AG09319 (cell line): ENCODE results near the gene DPF1.
"Not testable (repeated sequence)": the region's sequence is repeated elsewhere in the genome, so short reads cannot be mapped to it uniquely, and the experiment has no call there.

Experiments used
- DNase-seq: peaks from one replicate; pipeline ENCODE4 v3.0.0-alpha.2; 2010; ENCODE audit warnings: low read depth; ENCODE audit errors: extremely low read depth
- TF ChIP-seq, protein P1 (sequence below): IDR thresholded peaks from 2 replicates; pipeline ENCODE4 v1.5.1; 2011; ENCODE audit warnings: low read depth, mild to moderate bottlenecking, inconsistent platforms, low read length, moderate library complexity

DPF1 gene

DNA sequence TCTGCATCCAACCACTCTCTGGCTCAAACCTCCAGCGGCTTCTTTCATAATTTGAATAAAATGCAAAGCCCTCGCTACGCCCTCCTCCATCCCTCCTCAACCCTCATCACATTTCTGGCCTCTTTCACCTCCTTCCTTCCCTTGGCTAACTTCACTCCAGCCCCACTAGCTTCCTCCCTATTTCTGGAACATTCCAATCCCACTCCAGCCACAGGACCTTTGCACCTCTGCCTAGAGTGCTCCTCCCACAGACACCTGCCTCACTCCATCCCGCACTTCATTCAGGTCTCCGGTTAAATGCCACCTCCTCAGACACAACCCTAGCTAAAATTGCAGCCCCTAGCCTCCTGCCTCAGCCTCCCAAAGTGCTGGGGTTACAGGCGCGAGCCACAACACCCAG, 7.9 kb upstream of the DPF1 start:
- TF ChIP-seq, protein P1, sequence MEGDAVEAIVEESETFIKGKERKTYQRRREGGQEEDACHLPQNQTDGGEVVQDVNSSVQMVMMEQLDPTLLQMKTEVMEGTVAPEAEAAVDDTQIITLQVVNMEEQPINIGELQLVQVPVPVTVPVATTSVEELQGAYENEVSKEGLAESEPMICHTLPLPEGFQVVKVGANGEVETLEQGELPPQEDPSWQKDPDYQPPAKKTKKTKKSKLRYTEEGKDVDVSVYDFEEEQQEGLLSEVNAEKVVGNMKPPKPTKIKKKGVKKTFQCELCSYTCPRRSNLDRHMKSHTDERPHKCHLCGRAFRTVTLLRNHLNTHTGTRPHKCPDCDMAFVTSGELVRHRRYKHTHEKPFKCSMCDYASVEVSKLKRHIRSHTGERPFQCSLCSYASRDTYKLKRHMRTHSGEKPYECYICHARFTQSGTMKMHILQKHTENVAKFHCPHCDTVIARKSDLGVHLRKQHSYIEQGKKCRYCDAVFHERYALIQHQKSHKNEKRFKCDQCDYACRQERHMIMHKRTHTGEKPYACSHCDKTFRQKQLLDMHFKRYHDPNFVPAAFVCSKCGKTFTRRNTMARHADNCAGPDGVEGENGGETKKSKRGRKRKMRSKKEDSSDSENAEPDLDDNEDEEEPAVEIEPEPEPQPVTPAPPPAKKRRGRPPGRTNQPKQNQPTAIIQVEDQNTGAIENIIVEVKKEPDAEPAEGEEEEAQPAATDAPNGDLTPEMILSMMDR = no peak
- DNase-seq = no peak

DNA sequence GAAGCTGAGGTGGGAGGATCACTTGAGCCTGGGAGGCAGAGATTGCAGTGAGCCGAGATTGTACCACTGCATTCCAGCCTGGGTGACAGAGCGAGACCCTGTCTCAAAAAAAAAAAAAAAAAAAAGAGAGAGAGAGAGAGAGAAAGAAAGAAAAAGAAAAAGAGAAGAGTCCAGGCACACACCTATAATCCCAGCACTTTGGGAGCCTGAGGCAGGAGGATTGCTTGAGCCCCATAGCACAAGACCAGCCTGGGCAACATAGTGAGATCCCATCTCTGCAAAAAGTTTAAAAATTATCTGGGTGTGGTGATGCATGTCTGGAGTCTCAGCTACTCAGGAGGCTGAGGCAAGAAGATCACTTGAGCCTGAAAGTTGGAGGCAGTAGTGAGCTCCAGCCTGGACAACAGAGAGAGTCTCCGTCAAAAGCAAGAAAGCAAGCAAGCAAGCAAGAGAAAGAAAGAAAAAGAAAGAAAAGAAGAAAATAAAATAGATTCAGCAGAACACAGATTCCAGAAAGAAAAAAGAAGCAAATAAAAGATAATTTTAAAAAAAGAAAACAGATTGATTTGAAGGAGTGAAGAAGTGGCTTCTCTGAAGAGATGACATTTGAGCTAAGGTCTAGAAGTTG, 6.6 kb upstream of the DPF1 start:
- not testable (repeated sequence) for DNase-seq

DNA sequence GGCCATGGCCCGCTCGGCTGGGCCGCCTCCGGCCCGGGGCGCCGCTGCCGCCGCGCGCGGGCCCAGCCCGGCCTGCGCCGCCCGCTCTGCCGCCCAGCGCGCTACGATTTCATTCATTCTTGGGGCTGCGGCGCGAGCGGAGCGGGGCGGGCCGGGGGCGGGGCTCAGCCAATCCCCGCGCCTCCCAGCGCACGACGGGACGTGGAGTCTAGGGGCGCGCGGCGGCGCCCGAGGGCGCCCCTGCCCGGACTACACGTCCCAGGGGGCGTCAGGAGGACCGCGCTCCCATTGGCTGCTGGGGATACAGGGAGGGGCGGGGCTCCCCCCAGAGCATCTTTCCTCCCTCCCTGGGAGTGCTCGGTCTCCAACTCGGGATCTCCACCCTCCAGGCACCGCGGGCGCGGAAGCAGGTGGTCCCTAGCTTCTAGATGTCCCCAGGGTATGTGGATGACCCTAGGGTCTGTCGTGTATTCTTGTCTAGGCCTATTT, 5.6 kb upstream of the DPF1 start:
- TF ChIP-seq, protein P1 = no peak
- DNase-seq = peak; percentile 73

DNA sequence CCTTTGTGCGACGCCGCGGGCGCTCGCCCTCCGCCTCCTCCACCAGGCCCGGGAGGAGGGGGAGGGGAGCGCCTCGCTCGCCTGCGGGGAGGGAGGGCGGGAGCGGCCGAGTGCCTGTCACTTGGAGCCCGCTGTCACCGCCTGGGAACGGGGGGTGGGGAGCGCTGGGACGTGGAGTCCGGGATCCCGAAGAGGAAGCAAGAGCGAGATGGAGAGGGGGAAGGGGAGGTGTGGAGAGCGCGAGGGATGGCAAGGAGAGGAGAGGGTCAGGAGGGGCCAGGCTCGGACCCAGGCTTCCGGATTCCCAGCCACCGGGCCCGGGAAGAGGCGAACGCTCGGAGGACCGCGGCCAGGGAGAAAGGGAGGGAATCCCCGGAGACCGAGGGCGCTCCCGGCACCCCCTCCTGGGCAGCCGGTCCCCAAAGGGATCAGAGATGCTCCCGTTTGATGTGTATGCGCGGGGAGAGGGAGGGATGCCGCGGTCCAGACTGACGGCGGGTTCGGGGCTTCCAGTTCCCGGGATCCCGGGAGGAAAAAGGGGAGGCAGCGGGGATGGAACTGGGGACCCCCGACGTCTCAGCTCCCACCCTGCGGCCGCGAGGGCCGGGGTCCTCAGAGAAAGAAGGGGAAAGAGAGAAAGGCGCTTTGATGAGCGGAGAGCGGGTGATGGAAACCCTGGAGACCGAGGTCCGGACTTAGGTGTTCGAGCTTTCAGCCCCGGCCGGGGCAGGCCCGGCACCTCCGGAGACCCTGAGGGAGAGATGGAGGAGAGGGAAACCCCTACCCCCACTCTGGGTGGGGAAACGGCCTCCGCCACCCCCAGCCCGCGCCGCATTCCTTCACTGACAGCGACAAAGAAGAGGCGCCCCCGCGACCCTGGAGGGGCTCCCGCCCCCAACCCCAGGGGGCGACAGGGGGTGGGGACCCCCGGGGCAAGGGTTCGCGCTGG, 4.7 kb upstream of the DPF1 start:
- TF ChIP-seq, protein P1 = no peak
- DNase-seq = no peak

DNA sequence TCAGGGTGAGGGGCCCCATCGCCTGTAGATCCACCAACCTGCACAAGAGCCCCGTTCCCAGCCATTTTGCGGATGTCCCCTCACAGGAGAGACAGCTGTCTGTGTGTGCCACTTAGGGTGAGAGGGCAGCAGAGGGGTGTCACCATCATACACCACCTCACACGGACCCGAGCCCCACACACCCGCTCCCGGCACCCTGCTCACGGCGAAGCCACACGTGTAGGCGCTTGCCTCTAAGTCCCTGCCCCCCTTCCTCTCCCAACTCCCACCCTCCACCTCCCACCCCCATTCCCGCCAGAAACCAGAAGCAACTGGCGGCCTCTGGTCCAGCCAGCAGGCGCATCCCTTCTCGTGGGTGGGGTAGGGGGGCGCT, 4.0 kb upstream of the DPF1 start:
- TF ChIP-seq, protein P1 = no peak
- no peak for DNase-seq

DNA sequence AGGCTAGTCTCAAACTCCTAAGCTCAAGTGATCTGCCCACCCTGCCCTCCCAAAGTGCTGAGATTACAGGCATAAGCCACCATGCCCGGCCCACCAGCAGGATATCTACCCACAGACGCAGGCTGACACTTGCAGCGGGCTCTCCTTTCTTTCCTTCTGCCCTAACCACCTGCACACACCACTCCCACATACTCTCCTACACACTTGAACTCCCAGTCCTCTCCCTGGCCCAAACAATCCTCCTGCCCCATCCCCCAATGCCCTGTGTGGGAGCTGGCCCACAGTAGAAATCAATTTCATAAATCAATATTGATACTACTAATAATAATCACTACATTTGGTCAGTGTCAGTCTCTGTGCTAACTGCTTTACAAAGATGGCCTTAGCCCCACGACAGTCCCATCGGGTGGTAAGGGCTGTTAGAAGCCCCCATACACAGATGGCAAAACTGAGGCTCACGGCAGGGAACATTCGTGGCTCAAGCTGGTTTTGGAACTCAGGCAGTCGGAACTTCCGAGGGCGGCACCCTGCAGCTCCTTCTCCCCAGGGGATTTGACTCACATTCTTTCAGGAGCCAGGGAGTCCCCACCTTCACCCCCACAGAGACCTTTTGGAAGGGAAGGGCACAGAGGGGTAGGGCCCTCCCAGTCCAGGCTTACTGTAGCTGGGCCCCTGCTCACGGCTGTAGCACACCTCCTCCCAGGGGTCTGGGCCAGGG, 3.4 kb upstream of the DPF1 start:
- TF ChIP-seq, protein P1 = no peak
- no peak for DNase-seq

DNA sequence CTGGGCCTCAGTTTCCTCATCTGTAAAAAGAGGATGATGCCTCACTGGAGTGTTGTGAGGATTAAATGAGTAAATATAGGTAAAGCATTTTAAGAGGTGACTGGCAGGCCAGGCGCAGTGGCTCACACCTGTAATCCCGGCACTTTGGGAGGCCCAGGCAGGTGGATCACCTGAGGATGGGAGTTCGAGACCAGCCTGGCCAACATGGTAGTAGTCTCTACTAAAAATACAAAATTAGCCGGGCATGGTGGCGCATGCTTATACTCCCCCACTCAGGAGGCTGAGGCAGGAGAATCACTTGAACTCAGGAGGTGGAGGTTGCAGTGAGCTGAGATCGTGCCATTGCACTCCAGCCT, 819 bp upstream of the DPF1 start:
- not testable (repeated sequence) for DNase-seq

DNA sequence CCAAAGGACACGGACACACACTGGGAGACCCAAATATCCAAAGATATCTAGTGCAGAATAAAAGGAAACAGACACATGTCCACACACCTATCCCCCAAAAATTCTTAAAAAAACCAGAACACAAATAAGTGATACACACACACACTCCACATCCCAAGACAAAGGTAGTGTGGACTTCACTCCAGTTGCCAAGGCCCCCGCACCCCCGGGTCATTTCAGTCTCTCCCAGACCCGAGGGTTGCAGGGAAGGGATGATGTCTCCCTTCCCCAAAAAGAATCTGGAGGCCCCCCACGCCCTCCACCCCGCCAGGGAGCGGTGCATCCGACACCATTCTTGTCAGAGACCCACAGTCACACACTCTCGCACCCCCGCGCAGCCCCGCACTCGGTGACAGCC, 407 bp downstream of the DPF1 start:
- TF ChIP-seq, protein P1 = no peak
- no peak for DNase-seq
